Stimulated activated CD8-positive, alpha-beta memory T cell treated with anti-CD3 and anti-CD28 coated beads, Interleukin-15, amount 100 ng/mL, for 24 hours (primary cell): ENCODE results near the gene AGTPBP1.

Experiments
- DNase-seq: peaks from one replicate; pipeline ENCODE4 v3.0.0-alpha.2; 2020; ENCODE audit warnings: low read depth

AGTPBP1 gene

GRCh38 chr9:85717220-85717619, 24.5 kb downstream of the AGTPBP1 start:
- no peak for DNase-seq

- no peak for DNase-seq
Observed at GRCh38 chr9:85716031-85716877, 25.5 kb downstream of the AGTPBP1 start.

GRCh38 chr9:85715587-85715986, 26.2 kb downstream of the AGTPBP1 start:
- no peak for DNase-seq

GRCh38 chr9:85713897-85714296, 27.9 kb downstream of the AGTPBP1 start:
- DNase-seq = no peak

GRCh38 chr9:85704744-85705143, 37.0 kb downstream of the AGTPBP1 start:
- no peak for DNase-seq

- no peak for DNase-seq
Observed at GRCh38 chr9:85703398-85703797, 38.4 kb downstream of the AGTPBP1 start.

- no peak for DNase-seq
Observed at GRCh38 chr9:85702726-85703289, 38.9 kb downstream of the AGTPBP1 start.

- no peak for DNase-seq
Observed at GRCh38 chr9:85702191-85702590, 39.6 kb downstream of the AGTPBP1 start.

GRCh38 chr9:85700330-85700729, 41.4 kb downstream of the AGTPBP1 start:
- no peak for DNase-seq

- no peak for DNase-seq
Observed at GRCh38 chr9:85688361-85688760, 53.4 kb downstream of the AGTPBP1 start.

- no peak for DNase-seq
Observed at GRCh38 chr9:85685081-85685480, 56.7 kb downstream of the AGTPBP1 start.

GRCh38 chr9:85676790-85677189, 65.0 kb downstream of the AGTPBP1 start:
- DNase-seq = no peak

- no peak for DNase-seq
Observed at GRCh38 chr9:85667374-85667773, 74.4 kb downstream of the AGTPBP1 start.

GRCh38 chr9:85666086-85666485, 75.7 kb downstream of the AGTPBP1 start:
- no peak for DNase-seq

GRCh38 chr9:85662573-85662972, 79.2 kb downstream of the AGTPBP1 start:
- DNase-seq = no peak

- no peak for DNase-seq
Observed at GRCh38 chr9:85658716-85659115, 83.0 kb downstream of the AGTPBP1 start.

- no peak for DNase-seq
Observed at GRCh38 chr9:85653153-85653552, 88.6 kb downstream of the AGTPBP1 start.

GRCh38 chr9:85647571-85647970, 94.2 kb downstream of the AGTPBP1 start:
- no peak for DNase-seq

- no peak for DNase-seq
Observed at GRCh38 chr9:85645909-85646627, 95.7 kb downstream of the AGTPBP1 start.

- DNase-seq = no peak
Observed at GRCh38 chr9:85640425-85640824, 101.3 kb downstream of the AGTPBP1 start.

- DNase-seq = no peak
Observed at GRCh38 chr9:85639675-85640186, 102.0 kb downstream of the AGTPBP1 start.

GRCh38 chr9:85631809-85632208, 109.9 kb downstream of the AGTPBP1 start:
- no peak for DNase-seq

GRCh38 chr9:85630676-85631075, 111.1 kb downstream of the AGTPBP1 start:
- DNase-seq = no peak
